HCT116 (cell line): ENCODE results near the gene ATP6V1G1. TPM values are rescaled to one million over a fixed set of nuclear protein-coding genes. Genes with fewer than 3 reads are reported as not detected.

Experiments
- ATAC-seq: fragments of 200-7000 bp; cut with Tn5 transposase; 2 replicates; pipeline ENCODE4 v1.9.1; 2020; ENCODE audit warnings: mild to moderate bottlenecking, moderate library complexity
- BruUV-seq: library from RNA; stranded (reverse); fragments of 400-500 nt; replicated peaks from 2 replicates; lab custom pipeline; 2021; lab: Mats Ljungman, UMichigan
- CTCF ChIA-PET: fragments of 300-600 bp; sonication (Branson Sonifier 250); formaldehyde crosslinking; loops from one replicate; lab custom pipeline; 2021; ENCODE audit warnings: antibody characterized with exemption; lab: Charles Lee
- POLR2A ChIA-PET: fragments of 300-600, 350-600 bp; sonication (Branson Sonifier 250); formaldehyde crosslinking; loops from one replicate; lab custom pipeline; 2021; ENCODE audit warnings: antibody characterized with exemption; lab: Charles Lee
- RAD21 ChIA-PET, 2 experiments: fragments of 300-600 bp; sonication (Branson Sonifier 250); formaldehyde crosslinking; loops; one replicate each; lab custom pipeline; 2023; ENCODE audit warnings: low total read pairs in 2 of 2; ENCODE audit not compliant: uncharacterized antibody in 2 of 2, unreplicated experiment in 2 of 2, low non-redundant PET in 1 of 2; lab: Charles Lee
- DNase-seq: peaks from one replicate; pipeline ENCODE4 v3.0.0-alpha.2; 2010; ENCODE audit warnings: low read depth, low spot score
- H2AFZ ChIP-seq: fragments of 200-600 bp; shearing (Covaris generic), sonication (generic); 2 replicates; pipeline ENCODE4 v1.6.1; 2017; ENCODE audit warnings: low read depth, mixed run types, mixed read lengths, antibody characterized with exemption, low read length; ENCODE audit not compliant: poor library complexity, severe bottlenecking
- H3K27ac ChIP-seq: 2 replicates; pipeline ENCODE4 v1.5.1; 2012; ENCODE audit warnings: low read depth, low read length
- H3K27me3 ChIP-seq: fragments of 200-600 bp; sonication (generic); 2 replicates; pipeline ENCODE4 v1.6.1; 2016; ENCODE audit warnings: mixed run types, low read length, mixed read lengths; ENCODE audit not compliant: insufficient read depth
- H3K36me3 ChIP-seq, 2 experiments: fragments of 200-500 bp in 1 of 2; fragments of 200-600 bp in 1 of 2; sonication (Bioruptor generic) in 1 of 2; sonication (generic) in 1 of 2; 2 replicates each; pipeline versions ENCODE4 v1.5.1 to v1.6.1; 2014 to 2016; ENCODE audit warnings: low read length in 2 of 2, inconsistent platforms in 1 of 2, mixed read lengths in 1 of 2, mixed run types in 1 of 2; ENCODE audit not compliant: insufficient read depth in 2 of 2, control insufficient read depth in 1 of 2
- H3K4me1 ChIP-seq, 2 experiments: fragments of 200-600 bp in 1 of 2; sonication (generic) in 1 of 2; 2 replicates each; pipeline versions ENCODE4 v1.5.1 to v1.6.1; 2012 to 2017; ENCODE audit warnings: low read length in 2 of 2, inconsistent platforms in 1 of 2, mild to moderate bottlenecking in 1 of 2, mixed read lengths in 1 of 2, mixed run types in 1 of 2, moderate library complexity in 1 of 2; ENCODE audit not compliant: insufficient read depth in 2 of 2, control insufficient read depth in 1 of 2
- H3K4me2 ChIP-seq: fragments of 200-600 bp; sonication (generic); 2 replicates; pipeline ENCODE4 v1.6.1; 2017; ENCODE audit warnings: mixed run types, low read length, mixed read lengths
- H3K4me3 ChIP-seq, 2 experiments: fragments of 200-600 bp in 1 of 2; sonication (generic) in 1 of 2; replicated peaks in 1 of 2; 2 replicates each; pipeline ENCODE4 v1.5.1; 2011 to 2016; ENCODE audit warnings: low read length in 2 of 2, control low read depth in 1 of 2, low read depth in 1 of 2, mild to moderate bottlenecking in 1 of 2, mixed read lengths in 1 of 2, mixed run types in 1 of 2
- H3K79me2 ChIP-seq: fragments of 200-600 bp; sonication (generic); 2 replicates; pipeline ENCODE4 v1.6.1; 2017; ENCODE audit warnings: mild to moderate bottlenecking, mixed run types, low read length, moderate library complexity, mixed read lengths; ENCODE audit not compliant: insufficient read depth
- H3K9ac ChIP-seq: fragments of 200-600 bp; sonication (generic); 2 replicates; pipeline ENCODE4 v1.6.1; 2016; ENCODE audit warnings: low read length, mixed read lengths
- H3K9me2 ChIP-seq: fragments of 200-600 bp; sonication (generic), shearing (Covaris generic); 2 replicates; pipeline ENCODE4 v1.6.1; 2017; ENCODE audit warnings: mixed run types, mild to moderate bottlenecking, moderate library complexity; ENCODE audit not compliant: insufficient read depth
- H3K9me3 ChIP-seq, 2 experiments: fragments of 200-500 bp in 1 of 2; fragments of 200-600 bp in 1 of 2; sonication (Bioruptor generic) in 1 of 2; sonication (generic) in 1 of 2; 2 replicates each; pipeline ENCODE4 v1.6.1; 2014 to 2017; ENCODE audit warnings: low read length in 2 of 2, mixed read lengths in 2 of 2, inconsistent platforms in 1 of 2, low read depth in 1 of 2, mild to moderate bottlenecking in 1 of 2, mixed run types in 1 of 2, moderate library complexity in 1 of 2; ENCODE audit not compliant: control insufficient read depth in 1 of 2, insufficient read depth in 1 of 2
- H4K20me1 ChIP-seq: fragments of 200-600 bp; sonication (generic), shearing (Covaris generic); 2 replicates; pipeline ENCODE4 v1.6.1; 2017; ENCODE audit warnings: mixed run types, mild to moderate bottlenecking, moderate library complexity; ENCODE audit not compliant: insufficient read depth
- ATF3 ChIP-seq: IDR thresholded peaks from 2 replicates; pipeline ENCODE4 v1.6.1; 2012
- CBX3 ChIP-seq: IDR thresholded peaks from 2 replicates; pipeline ENCODE4 v1.6.1; 2012; ENCODE audit warnings: low read depth
- EGR1 ChIP-seq: IDR thresholded peaks from 2 replicates; pipeline ENCODE4 v1.6.1; 2012; ENCODE audit warnings: low read depth
- ELF1 ChIP-seq: IDR thresholded peaks from 2 replicates; pipeline ENCODE4 v1.6.1; 2012; ENCODE audit warnings: low read depth, borderline replicate concordance
- EZH2 ChIP-seq: fragments of 200-600 bp; sonication (generic); IDR thresholded peaks from 2 replicates; pipeline ENCODE4 v1.6.1; 2017; ENCODE audit warnings: antibody characterized with exemption, mixed run types
- EZH2phosphoT487 ChIP-seq: fragments of 200-600 bp; IDR thresholded peaks from 2 replicates; pipeline ENCODE4 v1.6.1; 2018; ENCODE audit warnings: antibody characterized with exemption, borderline replicate concordance
- POLR2AphosphoS5 ChIP-seq: IDR thresholded peaks from 2 replicates; pipeline ENCODE4 v1.6.1; 2011; ENCODE audit warnings: mild to moderate bottlenecking, low read depth, low read length, moderate library complexity
- SIN3A ChIP-seq: IDR thresholded peaks from 2 replicates; pipeline ENCODE4 v1.6.1; 2012; ENCODE audit warnings: low read depth
- TCF7L2 ChIP-seq: IDR thresholded peaks from 2 replicates; pipeline ENCODE4 v1.7.0; 2011; ENCODE audit warnings: borderline replicate concordance, inconsistent platforms; ENCODE audit not compliant: insufficient read depth, insufficient read length; ENCODE audit errors: extremely low read depth
- YY1 ChIP-seq: IDR thresholded peaks from 2 replicates; pipeline ENCODE4 v1.6.1; 2011; ENCODE audit warnings: low read length, low read depth, moderate library complexity, mild to moderate bottlenecking; ENCODE audit not compliant: insufficient replicate concordance; ENCODE audit errors: extremely low read depth
- ZBTB33 ChIP-seq: IDR thresholded peaks from 2 replicates; pipeline ENCODE4 v1.6.1; 2011; ENCODE audit warnings: mild to moderate bottlenecking, low read length, moderate library complexity; ENCODE audit not compliant: insufficient replicate concordance; ENCODE audit errors: extremely low read depth
- ZFX ChIP-seq: fragments of 450-650 bp; IDR thresholded peaks from 2 replicates; pipeline ENCODE4 v1.6.1; 2017
- ZNF274 ChIP-seq: fragments of 200-500 bp; sonication (Bioruptor generic); IDR thresholded peaks from 2 replicates; pipeline ENCODE4 v1.6.1; 2014; ENCODE audit warnings: mild to moderate bottlenecking, low read depth, low read length, inconsistent platforms
- intact Hi-C: fragments of 100-400 bp; cut with micrococcal nuclease; formaldehyde crosslinking; loops from 2 replicates; pipeline ENCODE4 v1.10.0; 2022
- total RNA-seq: library from RNA; stranded (reverse); gene quantifications from one replicate; pipeline ENCODE4 v1.2.1, GENCODE V29; 2021; ENCODE audit not compliant: unreplicated experiment
- TF ChIP-seq, protein P1 (sequence below), 3 experiments: fragments of 200-600 bp in 1 of 3; sonication (generic) in 1 of 3; IDR thresholded peaks in 2 of 3; conservative IDR thresholded peaks in 1 of 3; 2 replicates each; pipeline ENCODE4 v1.5.1; 2012 to 2017; ENCODE audit warnings: low read depth in 2 of 3, low read length in 2 of 3, antibody characterized with exemption in 1 of 3, borderline replicate concordance in 1 of 3, control low read depth in 1 of 3, mild to moderate bottlenecking in 1 of 3, mixed read lengths in 1 of 3, mixed run types in 1 of 3, moderate library complexity in 1 of 3; ENCODE audit not compliant: insufficient read depth in 1 of 3

The ATP6V1G1 gene
- total RNA-seq, 1 experiment from 2014 or later: 72.3 TPM

DNA sequence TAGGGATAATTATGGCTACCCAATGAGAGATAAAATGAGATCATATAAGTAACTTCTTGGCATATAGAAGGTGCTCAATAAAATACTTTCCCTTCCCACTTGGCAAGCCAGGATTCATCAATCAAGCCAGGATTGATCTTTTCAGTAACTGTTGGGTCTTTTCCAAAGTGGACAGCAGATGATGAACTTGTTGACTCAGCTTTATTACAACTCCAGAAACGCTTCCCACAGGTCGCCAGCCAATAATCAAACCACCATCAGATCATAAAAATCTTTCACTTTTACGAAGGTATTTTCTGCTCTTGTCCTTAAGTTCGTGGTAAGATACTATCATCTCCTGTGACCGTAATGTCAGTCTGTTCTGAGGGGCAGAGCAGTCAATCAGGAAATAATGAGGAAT lies 42.5 kb upstream of the ATP6V1G1 start:
- Histone ChIP-seq H3K9me2 (no peaks in the 10 kb centered on the region), H3K9me3 (no peaks in the 10 kb centered on the region), H3K36me3 (no peaks in the 10 kb centered on the region), H2AFZ (no peak overlapping the region), H3K27me3 (no peaks in the 10 kb centered on the region), H3K27ac (no peak overlapping the region), H3K9ac (no peak overlapping the region), H3K4me3 (no peak overlapping the region), H4K20me1 (no peaks in the 10 kb centered on the region), H3K4me1 (no peaks in the 10 kb centered on the region), H3K79me2 (no peaks in the 10 kb centered on the region), H3K4me2 (no peak overlapping the region)
- CTCF ChIA-PET: no interaction called here
- BruUV-seq: no TSS peak
- no peak for DNase-seq
- intact Hi-C loops: no loop called here
- TF ChIP-seq ELF1 (no peak), EGR1 (no peak), CBX3 (no peak), ZFX (no peak), ZNF274 (no peak), TCF7L2 (no peak), ZBTB33 (no peak), POLR2AphosphoS5 (no peak), EZH2 (no peak), SIN3A (no peak), EZH2phosphoT487 (no peak), ATF3 (no peak), YY1 (no peak)
- TF ChIP-seq, protein P1, sequence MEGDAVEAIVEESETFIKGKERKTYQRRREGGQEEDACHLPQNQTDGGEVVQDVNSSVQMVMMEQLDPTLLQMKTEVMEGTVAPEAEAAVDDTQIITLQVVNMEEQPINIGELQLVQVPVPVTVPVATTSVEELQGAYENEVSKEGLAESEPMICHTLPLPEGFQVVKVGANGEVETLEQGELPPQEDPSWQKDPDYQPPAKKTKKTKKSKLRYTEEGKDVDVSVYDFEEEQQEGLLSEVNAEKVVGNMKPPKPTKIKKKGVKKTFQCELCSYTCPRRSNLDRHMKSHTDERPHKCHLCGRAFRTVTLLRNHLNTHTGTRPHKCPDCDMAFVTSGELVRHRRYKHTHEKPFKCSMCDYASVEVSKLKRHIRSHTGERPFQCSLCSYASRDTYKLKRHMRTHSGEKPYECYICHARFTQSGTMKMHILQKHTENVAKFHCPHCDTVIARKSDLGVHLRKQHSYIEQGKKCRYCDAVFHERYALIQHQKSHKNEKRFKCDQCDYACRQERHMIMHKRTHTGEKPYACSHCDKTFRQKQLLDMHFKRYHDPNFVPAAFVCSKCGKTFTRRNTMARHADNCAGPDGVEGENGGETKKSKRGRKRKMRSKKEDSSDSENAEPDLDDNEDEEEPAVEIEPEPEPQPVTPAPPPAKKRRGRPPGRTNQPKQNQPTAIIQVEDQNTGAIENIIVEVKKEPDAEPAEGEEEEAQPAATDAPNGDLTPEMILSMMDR (IDR thresholded peaks at IDR 0.05 in 2 of 3, conservative IDR thresholded peaks at IDR 0.05 in 1 of 3; ENCODE audit: borderline replicate concordance in 1 of 3, insufficient read depth in 1 of 3, low read depth in 2 of 3, low read length in 2 of 3): no peak
- no peak for ATAC-seq
- RAD21 ChIA-PET: no interaction called here
- POLR2A ChIA-PET: no interaction called here
